ENCODE measurements around the gene SHF. TPM values are rescaled to one million over a fixed set of nuclear protein-coding genes. Genes with fewer than 3 reads are reported as not detected.

The SHF gene
- total and polyA plus RNA-seq, 2 of the 8 experiments (the other 6 are each of a cell fraction or from before 2014, with no cell fraction given): 13.1 to 26.7 TPM

GRCh38 chr15:45118996-45119395 lies 68.8 kb downstream of the SHF start (continued):
- TF ChIP-seq RXRA (IDR thresholded peaks at IDR 0.05; ENCODE audit: insufficient read depth, low read depth, low read length): no peak
- TF ChIP-seq CBX8 (IDR thresholded peaks at IDR 0.05; ENCODE audit: borderline replicate concordance, low read depth, low read length): no peak
- TF ChIP-seq SP4 (IDR thresholded peaks at IDR 0.05; ENCODE audit: low read length): no peak
- TF ChIP-seq CHD7 (IDR thresholded peaks at IDR 0.05; ENCODE audit: insufficient replicate concordance, low read length): no peak
- TF ChIP-seq, protein P1, sequence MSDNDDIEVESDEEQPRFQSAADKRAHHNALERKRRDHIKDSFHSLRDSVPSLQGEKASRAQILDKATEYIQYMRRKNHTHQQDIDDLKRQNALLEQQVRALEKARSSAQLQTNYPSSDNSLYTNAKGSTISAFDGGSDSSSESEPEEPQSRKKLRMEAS (IDR thresholded peaks at IDR 0.05): no peak
- no peak for TF ChIP-seq ATF2 (IDR thresholded peaks at IDR 0.05; ENCODE audit: low read length)
